Measurements from ENCODE around the gene PTPRN2. TPM values are rescaled to one million over a fixed set of nuclear protein-coding genes. Genes with fewer than 3 reads are reported as not detected.

PTPRN2 gene
- total and polyA plus RNA-seq, 2 of the 13 experiments (the other 11 are each of a cell fraction or from before 2014, with no cell fraction given): 2.5 to 24.2 TPM

- ChIA-PET CTCF (ENCODE audit: low intra/inter-chr PET ratio, low total read pairs) (no interaction called here), POLR2A (no interaction called here)
- no peak for DNase-seq (ENCODE audit: low spot score)
- intact Hi-C loops (cut with micrococcal nuclease; ENCODE audit: unreplicated experiment) (no loop called here), in situ Hi-C loops (cut with HindIII; ENCODE audit: extremely low pct_ligation_motif_present, low pct_unique_long_range_greater_than_20kb) (no loop called here)
- FAIRE-seq: no peak
- Histone ChIP-seq H3K79me2 (ENCODE audit: insufficient read depth, low read length) (no peaks in the 10 kb centered on the region), H2AFZ (ENCODE audit: low read length) (no peak overlapping the region), H3K4me3 (replicated peaks in 1 of 3; ENCODE audit: insufficient read depth in 1 of 3, low read depth in 2 of 3, low read length in 3 of 3) (no peak overlapping the region), H3K36me3 (replicated peaks in 1 of 2; ENCODE audit: control insufficient read depth in 1 of 2, insufficient read depth in 2 of 2, low read length in 2 of 2) (no peaks in the 10 kb centered on the region), H4K20me1 (ENCODE audit: insufficient read depth, low read length) (no peaks in the 10 kb centered on the region), H3K27ac (ENCODE audit: extremely low read length, insufficient read depth, low read length) (no peak overlapping the region), H3K9me3 (ENCODE audit: low read length) (no peaks in the 10 kb centered on the region), H3K4me2 (ENCODE audit: low read depth, low read length) (no peak overlapping the region), H3K27me3 (ENCODE audit: control insufficient read depth in 1 of 2, insufficient read depth in 2 of 2, low read length in 2 of 2) (peaks cover 13 to 99% of the 10 kb centered on the region in 2 experiments), H3K4me1 (ENCODE audit: insufficient read depth, low read length) (no peaks in the 10 kb centered on the region), H3K9ac (ENCODE audit: insufficient read depth, low read depth, low read length) (no peak overlapping the region)
- BruUV-seq (replicated peaks): no TSS peak
- TF ChIP-seq HES4 (CRISPR knock-in tag; IDR thresholded peaks at IDR 0.05; ENCODE audit: borderline replicate concordance) (no peak), ZNF660 (CRISPR knock-in tag; IDR thresholded peaks at IDR 0.05; ENCODE audit: borderline replicate concordance, low read depth) (no peak), NFYC (CRISPR knock-in tag; IDR thresholded peaks at IDR 0.05) (no peak), HHEX (CRISPR knock-in tag; IDR thresholded peaks at IDR 0.05) (no peak), SIN3A (IDR thresholded peaks at IDR 0.05; ENCODE audit: borderline replicate concordance, low read depth, low read length) (no peak), ZMAT5 (CRISPR knock-in tag; IDR thresholded peaks at IDR 0.05; ENCODE audit: borderline replicate concordance, low read depth) (no peak), ZC3H13 (CRISPR knock-in tag; IDR thresholded peaks at IDR 0.05) (no peak), AGO2 (optimal IDR thresholded peaks at IDR 0.05; ENCODE audit: low read depth, low read length) (no peak), ZNF713 (CRISPR knock-in tag; IDR thresholded peaks at IDR 0.05) (no peak), NFIB (CRISPR knock-in tag; IDR thresholded peaks at IDR 0.05; ENCODE audit: borderline replicate concordance) (no peak), AHR (CRISPR knock-in tag; IDR thresholded peaks at IDR 0.05) (no peak), ARNTL (CRISPR knock-in tag; IDR thresholded peaks at IDR 0.05) (no peak)
- TF ChIP-seq, protein P1, sequence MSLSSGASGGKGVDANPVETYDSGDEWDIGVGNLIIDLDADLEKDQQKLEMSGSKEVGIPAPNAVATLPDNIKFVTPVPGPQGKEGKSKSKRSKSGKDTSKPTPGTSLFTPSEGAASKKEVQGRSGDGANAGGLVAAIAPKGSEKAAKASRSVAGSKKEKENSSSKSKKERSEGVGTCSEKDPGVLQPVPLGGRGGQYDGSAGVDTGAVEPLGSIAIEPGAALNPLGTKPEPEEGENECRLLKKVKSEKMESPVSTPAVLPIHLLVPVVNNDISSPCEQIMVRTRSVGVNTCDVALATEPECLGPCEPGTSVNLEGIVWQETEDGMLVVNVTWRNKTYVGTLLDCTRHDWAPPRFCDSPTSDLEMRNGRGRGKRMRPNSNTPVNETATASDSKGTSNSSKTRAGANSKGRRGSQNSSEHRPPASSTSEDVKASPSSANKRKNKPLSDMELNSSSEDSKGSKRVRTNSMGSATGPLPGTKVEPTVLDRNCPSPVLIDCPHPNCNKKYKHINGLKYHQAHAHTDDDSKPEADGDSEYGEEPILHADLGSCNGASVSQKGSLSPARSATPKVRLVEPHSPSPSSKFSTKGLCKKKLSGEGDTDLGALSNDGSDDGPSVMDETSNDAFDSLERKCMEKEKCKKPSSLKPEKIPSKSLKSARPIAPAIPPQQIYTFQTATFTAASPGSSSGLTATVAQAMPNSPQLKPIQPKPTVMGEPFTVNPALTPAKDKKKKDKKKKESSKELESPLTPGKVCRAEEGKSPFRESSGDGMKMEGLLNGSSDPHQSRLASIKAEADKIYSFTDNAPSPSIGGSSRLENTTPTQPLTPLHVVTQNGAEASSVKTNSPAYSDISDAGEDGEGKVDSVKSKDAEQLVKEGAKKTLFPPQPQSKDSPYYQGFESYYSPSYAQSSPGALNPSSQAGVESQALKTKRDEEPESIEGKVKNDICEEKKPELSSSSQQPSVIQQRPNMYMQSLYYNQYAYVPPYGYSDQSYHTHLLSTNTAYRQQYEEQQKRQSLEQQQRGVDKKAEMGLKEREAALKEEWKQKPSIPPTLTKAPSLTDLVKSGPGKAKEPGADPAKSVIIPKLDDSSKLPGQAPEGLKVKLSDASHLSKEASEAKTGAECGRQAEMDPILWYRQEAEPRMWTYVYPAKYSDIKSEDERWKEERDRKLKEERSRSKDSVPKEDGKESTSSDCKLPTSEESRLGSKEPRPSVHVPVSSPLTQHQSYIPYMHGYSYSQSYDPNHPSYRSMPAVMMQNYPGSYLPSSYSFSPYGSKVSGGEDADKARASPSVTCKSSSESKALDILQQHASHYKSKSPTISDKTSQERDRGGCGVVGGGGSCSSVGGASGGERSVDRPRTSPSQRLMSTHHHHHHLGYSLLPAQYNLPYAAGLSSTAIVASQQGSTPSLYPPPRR (CRISPR knock-in tag; IDR thresholded peaks at IDR 0.05; ENCODE audit: borderline replicate concordance): no peak
- ATAC-seq: no peak
- WGBS (ENCODE audit: low lambda C conversion rate): 6% methylated on average over 1 of the region's 1 CpG
These were observed 1062.9 kb downstream of the PTPRN2 start for GRCh38 chr7:157524731-157525130.
